Measurements from ENCODE around the gene HPS3.
"Not testable (repeated sequence)": the region's sequence is repeated elsewhere in the genome, so short reads cannot be mapped to it uniquely, and the experiment has no call there.

The HPS3 gene

DNA sequence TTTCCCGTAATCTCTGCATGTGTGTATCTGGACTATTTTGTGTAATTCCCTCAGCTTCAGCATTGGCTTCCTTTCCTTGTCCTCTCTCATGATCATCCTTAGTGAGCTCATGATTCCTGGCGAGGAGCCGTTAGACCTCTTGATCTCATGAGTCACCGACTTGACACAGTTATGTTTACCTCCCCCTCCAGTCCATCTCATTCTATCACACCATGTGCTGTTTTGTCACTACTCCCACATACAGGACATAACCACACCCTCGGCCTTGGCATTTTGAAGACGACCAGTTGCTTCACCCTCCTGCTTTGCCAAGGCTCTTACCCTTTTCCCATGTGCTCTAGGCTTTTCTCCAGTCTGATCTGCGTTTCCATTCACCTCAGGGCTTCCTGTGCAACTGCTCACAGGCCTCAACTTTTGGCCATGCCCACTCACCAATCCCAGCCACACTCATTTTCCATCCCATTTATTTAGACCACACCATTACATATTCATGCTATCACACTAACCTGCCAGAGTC, 50.7 kb downstream of the HPS3 start:
- DNase-seq (ENCODE audit: extremely low read depth in 1 of 2, low read depth in 1 of 2): no peak

DNA sequence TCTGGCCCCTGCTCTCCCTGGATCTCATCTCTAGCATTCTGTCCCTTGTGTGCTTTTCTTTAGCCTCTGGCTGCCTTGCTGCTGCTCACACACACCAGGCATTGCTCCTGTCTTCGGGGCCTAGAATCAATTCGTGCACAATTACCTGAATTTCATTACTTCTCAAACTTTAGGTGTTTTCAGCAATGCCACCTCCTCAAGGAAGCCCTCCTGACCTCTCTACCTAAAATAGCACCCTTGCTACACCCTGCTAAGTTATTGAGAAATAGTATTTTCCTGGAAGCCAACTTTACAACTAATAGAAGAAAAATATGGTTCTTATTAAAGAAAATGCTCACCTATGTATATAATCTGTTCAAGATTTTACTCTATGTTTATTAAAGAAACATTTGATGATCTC, 51.7 kb downstream of the HPS3 start:
- no peak for DNase-seq (ENCODE audit: extremely low read depth in 1 of 2, low read depth in 1 of 2)

DNA sequence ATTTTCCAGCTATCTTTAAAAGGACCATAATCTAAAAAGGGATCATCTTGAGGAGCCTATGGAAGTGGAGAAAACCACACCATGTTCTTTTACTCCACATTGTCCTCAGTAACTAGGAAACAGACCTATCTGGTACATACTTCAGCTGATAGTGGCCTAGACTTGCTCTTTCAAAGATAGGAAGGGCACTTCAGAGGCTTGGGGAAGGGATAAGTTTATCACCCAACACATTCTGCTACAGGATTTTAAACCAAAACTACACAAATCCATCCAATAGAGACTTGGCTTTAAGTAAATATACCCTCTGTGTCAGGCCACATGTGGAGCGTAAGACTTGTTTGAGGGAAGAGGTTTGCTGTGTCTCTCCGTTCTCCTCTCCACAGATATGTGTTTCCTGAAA, 56.8 kb downstream of the HPS3 start:
- DNase-seq (ENCODE audit: extremely low read depth in 1 of 2, low read depth in 1 of 2): no peak

DNA sequence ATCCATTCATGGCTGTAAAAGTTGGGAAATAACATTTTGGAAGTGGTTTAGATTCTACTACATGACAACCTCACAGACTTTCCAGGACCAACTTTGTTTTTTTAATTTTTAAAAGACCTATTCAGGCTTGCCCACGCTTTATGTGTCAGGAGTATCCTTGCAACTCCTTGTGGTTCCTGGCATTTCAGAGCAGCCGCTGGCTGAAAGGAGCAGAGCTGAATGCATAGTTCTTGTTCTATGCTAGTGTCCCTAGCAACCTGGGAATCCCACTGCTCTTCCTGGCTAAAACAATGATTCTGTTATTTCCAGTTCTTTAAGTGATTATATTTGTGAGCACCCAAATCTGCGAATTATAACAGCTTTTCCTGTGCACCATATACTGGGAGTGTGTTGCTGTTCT, 57.3 kb downstream of the HPS3 start:
- DNase-seq (ENCODE audit: extremely low read depth in 1 of 2, low read depth in 1 of 2): no peak

DNA sequence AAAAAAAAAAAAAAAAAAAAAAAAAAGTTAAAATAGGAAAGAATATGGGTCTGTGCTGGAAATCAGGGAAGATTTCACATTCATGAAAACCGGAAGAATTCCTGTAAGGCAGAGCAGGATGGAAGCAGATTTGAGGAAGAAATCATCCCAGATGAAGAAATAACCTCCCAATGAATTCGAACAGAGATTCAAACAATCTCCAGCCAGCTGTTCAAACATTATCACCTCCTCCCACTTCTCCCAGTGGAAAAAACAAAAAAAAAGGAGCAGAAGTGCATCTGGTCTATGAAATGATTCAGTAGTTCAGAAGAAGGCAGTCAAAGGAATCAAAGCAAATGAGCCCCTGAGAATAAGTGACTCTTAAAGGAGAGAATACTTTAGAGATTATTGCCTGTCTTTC, 59.1 kb downstream of the HPS3 start:
- DNase-seq (ENCODE audit: extremely low read depth in 1 of 2, low read depth in 1 of 2): no peak

DNA sequence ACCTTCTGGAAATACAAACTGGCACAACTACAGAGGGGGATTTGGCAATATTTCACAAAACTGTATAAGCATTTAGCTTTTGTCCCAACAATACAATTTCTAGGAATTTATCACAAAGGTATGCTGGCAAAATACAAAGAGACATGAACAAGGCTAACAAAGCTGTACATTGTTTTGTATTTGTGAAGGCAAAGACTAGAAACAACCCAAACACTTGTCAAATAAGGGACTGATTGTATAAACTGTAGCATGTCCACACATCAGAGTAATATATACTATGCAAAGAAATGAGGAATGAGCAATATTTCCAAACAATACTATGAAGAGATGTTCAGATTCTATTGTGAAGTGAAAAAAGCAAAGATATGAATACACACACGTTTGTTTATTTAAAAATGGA, 65.8 kb downstream of the HPS3 start:
- DNase-seq (ENCODE audit: extremely low read depth in 1 of 2, low read depth in 1 of 2): no peak

DNA sequence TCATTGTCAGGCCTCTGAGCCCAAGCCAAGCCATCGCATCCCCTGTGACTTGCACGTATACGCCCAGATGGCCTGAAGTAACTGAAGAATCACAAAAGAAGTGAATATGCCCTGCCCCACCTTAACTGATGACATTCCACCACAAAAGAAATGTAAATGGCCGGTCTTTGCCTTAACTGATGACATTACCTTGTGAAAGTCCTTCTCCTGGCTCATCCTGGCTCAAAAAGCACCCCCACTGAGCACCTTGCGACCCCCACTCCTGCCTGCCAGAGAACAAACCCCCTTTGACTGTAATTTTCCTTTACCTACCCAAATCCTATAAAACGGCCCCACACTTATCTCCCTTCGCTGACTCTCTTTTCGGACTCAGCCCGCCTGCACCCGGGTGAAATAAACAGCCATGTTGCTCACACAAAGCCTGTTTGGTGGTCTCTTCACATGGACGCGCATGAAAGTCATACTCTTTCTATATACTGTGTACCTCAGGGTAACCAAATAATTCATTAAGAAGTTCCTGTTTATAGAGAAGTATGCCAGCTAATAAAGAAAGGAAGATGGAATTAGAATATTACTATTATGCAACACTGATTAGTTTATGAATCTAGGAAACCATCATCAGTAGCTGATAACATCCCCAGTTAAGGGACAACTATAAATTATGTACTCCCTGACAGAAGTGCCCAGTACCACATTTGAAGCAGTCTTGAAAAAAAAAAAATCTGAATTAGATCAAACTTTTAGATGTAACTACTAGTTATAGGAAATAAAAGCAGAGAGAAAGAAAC, 67.6 kb downstream of the HPS3 start:
- not testable (repeated sequence) for DNase-seq (ENCODE audit: extremely low read depth in 1 of 2, low read depth in 1 of 2)

DNA sequence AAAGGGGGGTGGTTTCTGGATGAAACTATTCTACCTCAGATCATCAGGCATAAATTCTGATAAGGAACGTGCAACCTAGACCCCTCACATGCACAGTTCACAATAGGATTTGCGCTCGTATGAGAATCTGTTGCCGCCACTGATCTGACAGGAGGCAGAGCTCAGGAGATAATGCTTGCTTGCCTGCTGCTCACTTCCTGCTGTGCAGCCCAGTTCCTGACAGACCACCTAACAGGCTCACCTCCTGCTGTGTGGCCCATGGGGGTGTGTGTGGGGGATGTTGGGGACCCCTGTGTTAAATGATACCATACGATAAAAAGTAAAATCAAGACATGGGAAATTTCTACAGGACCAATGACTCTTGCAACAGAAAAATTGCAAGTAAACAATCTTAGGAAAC, 68.2 kb downstream of the HPS3 start:
- no peak for DNase-seq (ENCODE audit: extremely low read depth in 1 of 2, low read depth in 1 of 2)

DNA sequence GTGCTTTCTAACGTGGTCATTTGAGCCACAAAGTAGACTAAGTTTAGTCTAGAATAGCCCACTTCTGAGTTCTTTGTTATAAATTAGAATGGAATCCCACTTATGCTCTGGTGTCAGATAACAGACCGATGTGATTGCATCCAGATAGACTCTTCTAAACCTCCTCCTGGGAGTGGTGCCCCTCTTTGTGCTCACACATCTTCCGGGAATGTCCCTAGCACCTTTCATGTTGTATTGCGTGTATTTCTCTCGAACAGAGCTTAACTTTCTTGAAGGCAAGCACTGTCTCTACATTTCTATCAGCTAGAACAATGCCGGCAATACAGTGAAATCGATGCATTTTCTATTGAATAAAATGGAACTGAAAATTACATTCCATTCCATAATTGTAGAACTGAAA, 69.2 kb downstream of the HPS3 start:
- no peak for DNase-seq (ENCODE audit: extremely low read depth in 1 of 2, low read depth in 1 of 2)

DNA sequence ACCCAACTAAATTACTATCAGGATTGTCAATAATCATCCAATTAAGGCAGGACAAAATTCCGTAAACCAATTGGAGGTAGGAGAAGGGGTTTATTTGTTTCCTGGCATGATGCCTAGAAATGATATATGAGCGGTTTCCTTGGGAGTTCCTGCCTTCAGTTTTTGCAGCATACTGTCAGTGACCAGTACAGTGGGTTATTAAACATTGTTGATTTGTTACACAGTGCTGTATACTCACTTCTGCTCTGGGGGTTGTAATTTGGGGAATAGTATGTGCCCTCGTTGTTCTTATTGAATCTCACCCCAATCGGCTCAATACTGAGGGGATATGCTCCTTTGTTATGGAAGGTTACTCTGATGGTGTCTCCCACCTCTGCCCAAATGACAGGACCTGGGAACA, 70.0 kb downstream of the HPS3 start:
- no peak for DNase-seq (ENCODE audit: extremely low read depth in 1 of 2, low read depth in 1 of 2)

DNA sequence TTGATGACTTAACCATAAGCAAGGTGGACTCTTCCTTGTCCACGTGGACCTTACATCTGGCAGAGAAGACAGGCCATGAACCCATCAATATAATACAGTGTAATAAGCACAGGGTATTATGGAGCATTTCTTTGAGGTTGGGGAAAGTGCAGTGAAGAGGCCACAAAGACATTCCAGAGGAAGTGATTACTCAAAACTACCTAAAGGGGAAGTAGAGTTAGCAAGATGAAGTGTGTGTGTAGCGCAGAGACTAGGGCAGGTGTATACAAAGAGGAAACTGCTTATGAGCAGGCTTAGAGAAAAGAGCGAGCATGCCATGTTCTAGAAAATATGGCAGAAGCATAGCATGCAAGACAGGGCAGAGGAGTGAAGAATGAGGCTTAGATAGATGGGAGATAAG, 74.3 kb downstream of the HPS3 start:
- no peak for DNase-seq (ENCODE audit: extremely low read depth in 1 of 2, low read depth in 1 of 2)

DNA sequence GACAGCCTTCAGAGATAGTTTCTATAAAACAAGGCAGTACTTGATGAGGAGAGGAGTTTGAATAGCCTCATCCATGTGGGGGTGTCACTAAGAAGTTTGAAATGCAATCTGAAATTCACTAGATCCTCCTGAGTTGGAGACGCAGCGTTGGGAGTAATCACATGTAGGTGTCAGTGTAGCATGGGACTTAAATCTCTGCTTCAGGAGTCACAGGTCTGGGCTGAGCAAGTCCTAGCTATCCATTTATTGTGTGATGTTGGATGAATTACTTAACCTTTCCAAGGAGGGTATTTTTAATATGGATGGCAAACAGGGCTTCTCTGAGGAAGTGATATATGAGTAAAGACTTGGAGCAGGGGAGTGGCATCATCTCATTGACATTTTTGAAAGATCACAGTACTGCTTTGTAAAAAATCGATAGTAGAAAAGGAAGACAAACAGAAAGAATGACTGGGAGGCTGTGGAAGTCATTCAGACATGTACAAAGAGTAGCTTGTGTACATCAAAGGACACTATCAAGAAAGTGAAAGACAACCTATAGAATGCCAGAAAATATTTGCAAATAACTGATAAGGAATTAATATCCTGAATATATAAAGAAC, 75.1 kb downstream of the HPS3 start:
- DNase-seq (ENCODE audit: extremely low read depth in 1 of 2, low read depth in 1 of 2): no peak

DNA sequence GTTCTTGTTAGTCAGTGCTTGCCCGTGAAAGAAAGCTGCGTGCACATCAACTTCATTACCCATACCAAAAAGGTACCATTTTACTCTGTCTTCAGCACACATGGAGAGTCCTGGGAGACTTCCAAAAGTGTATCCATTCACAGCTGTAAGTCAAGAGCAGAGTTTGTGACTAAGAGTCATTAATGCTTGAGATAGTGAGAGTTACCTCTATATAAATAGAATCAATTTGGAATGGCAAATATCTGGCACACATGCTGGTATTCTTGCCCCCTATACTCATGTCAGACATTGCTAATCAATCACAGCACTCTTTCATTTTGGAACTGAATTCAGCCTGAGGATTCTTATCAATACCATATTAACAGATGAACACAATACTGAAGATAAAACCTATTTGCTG, 78.0 kb downstream of the HPS3 start:
- no peak for DNase-seq (ENCODE audit: extremely low read depth in 1 of 2, low read depth in 1 of 2)

DNA sequence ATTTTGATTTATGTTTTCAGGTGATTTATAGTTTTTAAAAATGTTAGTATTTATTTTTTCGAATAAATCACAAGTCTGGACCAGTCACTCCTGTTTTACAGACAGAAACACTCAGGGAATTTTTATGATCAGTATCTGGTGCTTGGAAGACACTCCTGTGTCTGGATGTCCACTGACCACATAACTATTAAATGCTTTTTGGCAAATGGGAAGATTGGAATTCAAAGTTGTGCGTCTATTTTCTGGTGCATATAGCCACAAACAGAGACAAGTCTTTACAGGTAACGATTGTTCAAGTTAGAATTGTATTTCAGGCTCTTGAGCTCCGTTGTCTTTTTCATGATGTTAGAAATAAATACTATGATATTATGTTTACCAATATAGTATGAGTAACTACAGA, 80.0 kb downstream of the HPS3 start:
- no peak for DNase-seq (ENCODE audit: extremely low read depth in 1 of 2, low read depth in 1 of 2)

DNA sequence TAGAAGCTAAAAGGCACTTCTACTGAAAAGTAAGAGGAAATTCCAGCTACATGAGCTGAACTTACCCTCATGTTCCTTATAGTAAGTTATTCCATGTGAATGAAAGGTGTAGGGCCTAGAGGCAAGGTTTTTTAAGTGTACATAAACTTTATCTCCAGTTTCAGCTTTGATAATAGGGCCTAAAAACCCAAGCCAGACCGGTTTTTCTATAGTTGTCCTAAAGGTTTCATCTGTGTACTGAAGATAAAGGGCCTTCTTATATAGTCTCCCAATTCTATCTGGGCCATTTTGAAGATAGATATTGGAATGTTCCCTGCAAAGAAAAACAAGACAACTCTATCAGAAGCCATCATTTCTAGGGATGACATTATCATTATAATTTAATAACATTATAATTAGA, 82.9 kb downstream of the HPS3 start:
- DNase-seq (ENCODE audit: extremely low read depth in 1 of 2, low read depth in 1 of 2): no peak

DNA sequence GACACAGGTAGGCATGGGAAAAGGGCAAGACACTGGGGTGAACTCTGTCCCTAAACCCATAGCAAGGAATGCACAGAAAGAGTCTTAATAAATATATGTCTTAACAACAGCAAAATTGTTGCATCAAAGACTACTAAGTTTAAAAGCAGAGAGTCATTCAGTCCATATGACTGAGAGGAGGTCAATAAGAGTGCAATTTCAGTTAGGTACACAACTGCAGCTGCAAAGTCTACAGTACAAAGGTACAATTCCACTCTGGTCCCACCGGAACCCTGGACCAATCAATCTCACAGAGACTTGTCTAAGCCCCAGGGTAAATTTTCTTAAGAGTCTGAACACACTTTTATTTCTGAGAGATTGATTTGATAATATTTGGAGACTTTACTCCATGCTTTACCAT, 85.3 kb downstream of the HPS3 start:
- DNase-seq (ENCODE audit: extremely low read depth in 1 of 2, low read depth in 1 of 2): no peak

DNA sequence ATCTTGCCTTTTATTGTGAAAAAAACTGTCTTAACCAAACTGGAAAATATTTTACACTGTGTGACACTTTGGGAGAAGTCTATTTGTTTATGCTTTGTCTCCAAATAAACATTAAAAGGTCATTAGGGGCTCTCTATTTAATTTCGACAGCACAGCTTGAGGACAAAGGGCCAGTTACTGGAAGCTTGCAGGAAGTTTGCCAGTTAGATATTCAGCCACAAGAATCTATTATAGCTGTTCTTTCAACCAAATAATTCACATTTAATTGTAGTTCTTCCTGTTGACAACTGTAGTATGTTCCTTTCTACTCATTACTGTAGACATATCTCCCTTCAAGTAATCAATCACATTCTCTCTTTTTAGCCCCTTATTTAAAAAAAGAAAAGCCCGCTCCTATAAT, 86.1 kb downstream of the HPS3 start:
- no peak for DNase-seq (ENCODE audit: extremely low read depth in 1 of 2, low read depth in 1 of 2)

DNA sequence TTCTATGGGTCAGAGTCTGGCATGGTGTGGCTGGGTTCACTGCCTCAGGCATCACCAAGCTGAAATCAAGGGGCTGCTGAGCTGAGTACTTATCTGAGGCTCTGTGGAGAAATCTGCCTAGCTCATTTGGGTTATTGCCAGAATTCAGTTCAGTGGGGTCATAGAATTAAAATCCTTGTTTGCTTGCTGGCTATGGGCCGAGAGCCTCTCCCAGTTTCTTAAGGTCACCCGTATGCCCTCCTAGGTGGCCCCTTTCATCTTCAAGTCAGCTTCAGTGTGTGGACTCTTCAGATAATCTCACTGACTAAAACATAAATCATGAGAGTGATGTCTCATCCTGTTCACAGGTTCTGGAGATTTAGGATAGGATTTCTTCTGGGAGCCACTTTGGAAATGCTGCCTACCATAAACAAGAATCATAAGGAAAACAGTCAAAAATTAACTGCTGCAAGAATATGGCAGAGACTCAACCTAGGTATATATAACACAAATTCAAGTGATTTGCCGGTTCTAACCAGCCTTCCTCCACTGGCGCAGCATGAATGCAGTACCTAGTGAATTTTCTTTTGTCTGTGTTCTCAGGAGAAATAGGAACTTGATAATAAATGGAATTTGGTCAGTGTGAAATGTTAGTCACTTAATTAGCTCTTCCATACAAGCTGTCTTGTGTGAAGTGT, 86.9 kb downstream of the HPS3 start:
- no peak for DNase-seq (ENCODE audit: extremely low read depth in 1 of 2, low read depth in 1 of 2)

DNA sequence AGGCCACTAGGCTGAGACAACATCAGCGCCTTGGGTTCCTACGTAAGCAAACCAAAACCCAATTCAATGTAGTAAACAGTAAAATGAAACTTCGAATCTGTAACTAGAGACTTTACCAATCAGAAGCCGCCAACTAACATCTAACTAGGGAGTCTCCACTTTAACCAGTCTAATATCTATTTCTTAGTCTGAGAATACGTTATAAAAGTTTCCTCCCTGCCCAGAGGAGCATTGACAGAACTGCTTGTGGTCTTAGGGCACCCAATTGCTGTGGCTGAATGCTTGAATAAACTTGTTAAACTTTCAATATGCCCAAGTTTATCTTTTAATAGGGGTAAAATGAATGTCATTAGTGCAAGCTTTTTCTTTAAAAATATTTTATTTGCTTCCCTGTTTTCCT, 87.9 kb downstream of the HPS3 start:
- DNase-seq (ENCODE audit: extremely low read depth in 1 of 2, low read depth in 1 of 2): no peak

DNA sequence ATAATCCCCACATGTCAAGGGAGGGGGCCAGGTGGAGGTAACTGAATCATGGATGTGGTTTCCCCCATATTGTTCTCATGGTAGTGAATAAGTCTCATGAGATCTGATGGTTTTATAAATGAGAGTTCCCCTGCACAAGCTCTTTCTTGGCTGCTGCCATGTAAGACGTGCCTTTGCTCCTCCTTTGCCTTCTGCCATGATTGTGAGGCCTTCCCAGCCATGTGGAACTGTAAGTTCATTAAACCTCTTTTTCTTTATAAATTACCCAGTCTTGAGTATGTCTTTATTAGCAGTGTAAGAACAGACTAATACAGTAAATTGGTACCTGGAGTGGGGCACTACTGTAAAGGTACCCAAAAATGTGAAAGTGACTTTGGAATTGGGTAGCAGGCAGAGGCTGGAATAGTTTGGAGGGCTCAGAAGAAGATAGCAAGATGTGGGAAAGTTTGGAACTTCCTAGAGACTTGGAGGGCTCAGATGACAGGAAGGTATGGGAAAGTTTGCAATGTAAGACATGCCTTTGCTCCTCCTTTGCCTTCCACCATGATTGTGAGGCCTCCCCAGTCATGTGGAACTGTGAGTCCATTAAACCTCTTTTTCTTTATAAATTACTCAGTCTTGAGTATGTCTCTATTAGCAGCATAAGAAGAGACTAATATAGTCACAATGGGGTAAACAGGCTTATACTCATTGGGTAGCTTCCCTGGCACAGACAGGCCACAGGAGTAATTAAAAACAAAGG, 90.1 kb downstream of the HPS3 start:
- DNase-seq (ENCODE audit: extremely low read depth in 1 of 2, low read depth in 1 of 2): not testable (repeated sequence)

DNA sequence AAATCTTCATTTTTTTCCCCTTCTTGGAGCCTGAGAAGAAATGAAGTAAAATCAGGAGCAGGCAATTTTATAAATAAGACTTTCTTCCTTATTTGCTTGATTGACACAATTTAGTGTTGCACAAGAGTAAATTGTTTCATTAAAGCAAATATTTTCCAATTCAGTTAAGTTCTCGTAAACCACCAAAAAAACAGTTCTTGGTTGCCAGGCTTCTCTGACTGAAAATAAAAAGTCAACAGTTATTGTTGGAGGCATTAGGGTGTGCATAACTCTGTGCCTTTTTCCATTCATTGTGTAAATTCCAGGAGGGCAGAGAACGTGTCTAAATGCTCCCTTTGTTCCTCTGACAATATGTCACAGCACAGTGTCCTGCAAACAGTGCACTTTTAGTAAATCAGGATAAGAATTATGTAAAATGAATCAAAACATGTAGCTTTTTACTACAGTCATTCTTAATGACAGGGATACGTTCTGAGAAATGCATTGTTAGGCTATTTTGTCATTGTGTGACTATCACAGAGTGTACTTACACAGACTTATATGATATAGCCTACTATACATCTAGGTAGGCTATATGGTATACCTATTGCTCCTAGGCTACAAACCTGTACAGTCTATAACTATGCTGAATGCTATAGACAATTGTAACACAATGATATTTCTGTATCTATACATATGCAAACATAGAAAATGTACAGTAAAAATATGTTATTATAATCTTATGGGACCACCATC, 92.5 kb downstream of the HPS3 start, which contains the start of gene CP:
TSS of gene CP (minus strand) at position 47 of the 735 bp plus-strand sequence. CDS start at position 10, 37 bp downstream.
- DNase-seq (ENCODE audit: extremely low read depth in 1 of 2, low read depth in 1 of 2): no peak

Measured in stimulated activated CD8-positive, alpha-beta memory T cell treated with anti-CD3 and anti-CD28 coated beads, Interleukin-7, amount 100 ng/mL, for 48 hours (primary cell).